Cardiac septum (tissue), 1 donor: Measurements from ENCODE around the gene GDPD3. TPM values are rescaled to one million over a fixed set of nuclear protein-coding genes. Genes with fewer than 3 reads are reported as not detected.

ENCODE experiments used
- DNase-seq: peaks from one replicate; pipeline ENCODE4 v3.0.0-alpha.2; 2020; ENCODE audit warnings: low spot score
- intact Hi-C: fragments of 100-400 bp; cut with DNase I; formaldehyde crosslinking; loops from one replicate; pipeline ENCODE4 v1.14.0; 2022
- total RNA-seq: library from RNA; stranded (reverse); fragmentation: NEBNext Ultra II Directional; extraction: Animal tissue kit (Norgen Biotek cat#: 25700); gene quantifications from one replicate; pipeline ENCODE4 v1.2.1, GENCODE V29; 2021
- donor health status: DM: no; HTN: no; CAD: no.

The GDPD3 gene
- total RNA-seq, 1 donor from 2014 or later: 3.0 TPM

GRCh38 chr16:30065102-30065942, 48.0 kb downstream of the GDPD3 start, which contains the start of gene ALDOA:
TSS of gene ALDOA (plus strand) at chr16:30065760. CDS start at chr16:30066898, 1,138 bp downstream.
- DNase-seq: peak; percentile 99
- intact Hi-C loops: no loop called here

- intact Hi-C loops: no loop called here
- no peak for DNase-seq
Observed at GRCh38 chr16:30064729-30065101, 48.6 kb downstream of the GDPD3 start.

- peak; percentile 88 for DNase-seq
- intact Hi-C loops: no loop called here
Observed at GRCh38 chr16:30063893-30064728, 49.2 kb downstream of the GDPD3 start.

GRCh38 chr16:30063278-30063892, 50.0 kb downstream of the GDPD3 start:
- no peak for DNase-seq
- intact Hi-C loops: no loop called here

GRCh38 chr16:30060836-30061554, 52.3 kb downstream of the GDPD3 start:
- intact Hi-C loops: no loop called here
- no peak for DNase-seq

GRCh38 chr16:30060346-30060745, 53.0 kb downstream of the GDPD3 start:
- intact Hi-C loops: no loop called here
- no peak for DNase-seq

- DNase-seq: no peak
- intact Hi-C loops: no loop called here
Observed at GRCh38 chr16:30054959-30055553, 58.3 kb downstream of the GDPD3 start.

Other genes starting within 250 kb of the GDPD3 start
- gene SEZ6L2, start 214.0 kb downstream of the GDPD3 start, total RNA-seq: 1.2 TPM
- gene ASPHD1, start 213.0 kb downstream of the GDPD3 start, total RNA-seq: 0.38 TPM
- gene KCTD13, start 187.3 kb downstream of the GDPD3 start, total RNA-seq: 10.7 TPM
- gene TMEM219, start 151.5 kb downstream of the GDPD3 start, total RNA-seq: 66.4 TPM
- gene TAOK2, start 139.7 kb downstream of the GDPD3 start, total RNA-seq: 38.9 TPM
- gene HIRIP3, start 117.9 kb downstream of the GDPD3 start, total RNA-seq: 17.4 TPM
- 36.8 TPM for gene INO80E, start 117.3 kb downstream of the GDPD3 start, total RNA-seq
- 0.38 TPM for gene DOC2A, start 102.5 kb downstream of the GDPD3 start, total RNA-seq
- not detected for gene C16orf92, start 90.3 kb downstream of the GDPD3 start, total RNA-seq
- not detected for gene TLCD3B, start 82.3 kb downstream of the GDPD3 start, total RNA-seq
- gene ALDOA, start 47.8 kb downstream of the GDPD3 start, total RNA-seq: 3,068 TPM
- gene PPP4C, start 37.5 kb downstream of the GDPD3 start, total RNA-seq: 44.1 TPM
- gene TBX6, start 21.6 kb downstream of the GDPD3 start, total RNA-seq: 0.57 TPM
- 43.2 TPM for gene YPEL3, start 17.3 kb downstream of the GDPD3 start, total RNA-seq
- gene MAPK3, start 9.7 kb upstream of the GDPD3 start, total RNA-seq: 47.8 TPM
- 7.4 TPM for gene CORO1A, start 70.1 kb upstream of the GDPD3 start, total RNA-seq
- 59.6 TPM for gene BOLA2B, start 80.1 kb upstream of the GDPD3 start, total RNA-seq
- 24.9 TPM for gene SLX1A, start 80.3 kb upstream of the GDPD3 start, total RNA-seq
- gene SULT1A3, start 85.7 kb upstream of the GDPD3 start, total RNA-seq: 7.0 TPM
- 3.2 TPM for gene NPIPB13, start 134.9 kb upstream of the GDPD3 start, total RNA-seq
- 41.7 TPM for gene CD2BP2, start 241.8 kb upstream of the GDPD3 start, total RNA-seq